KOPT-K1 (cell line): ENCODE results near the gene SLC38A10.

ENCODE experiments used
- H3K27ac ChIP-seq: fragments of 200-600 bp; sonication (generic); 2 replicates; pipeline ENCODE4 v1.5.1; 2016; ENCODE audit warnings: antibody characterized with exemption, mild to moderate bottlenecking, low read depth, low read length; ENCODE audit not compliant: poor library complexity, severe bottlenecking
- H3K36me3 ChIP-seq: fragments of 200-600 bp; sonication (generic); 2 replicates; pipeline ENCODE4 v1.5.1; 2017; ENCODE audit warnings: antibody characterized with exemption, mild to moderate bottlenecking, low read length, moderate library complexity; ENCODE audit not compliant: insufficient read depth
- H3K9me3 ChIP-seq: fragments of 200-600 bp; sonication (generic); 2 replicates; pipeline ENCODE4 v1.5.1; 2017; ENCODE audit warnings: antibody characterized with exemption, low read length, mild to moderate bottlenecking; ENCODE audit not compliant: insufficient read depth, poor library complexity, severe bottlenecking

SLC38A10 gene

DNA sequence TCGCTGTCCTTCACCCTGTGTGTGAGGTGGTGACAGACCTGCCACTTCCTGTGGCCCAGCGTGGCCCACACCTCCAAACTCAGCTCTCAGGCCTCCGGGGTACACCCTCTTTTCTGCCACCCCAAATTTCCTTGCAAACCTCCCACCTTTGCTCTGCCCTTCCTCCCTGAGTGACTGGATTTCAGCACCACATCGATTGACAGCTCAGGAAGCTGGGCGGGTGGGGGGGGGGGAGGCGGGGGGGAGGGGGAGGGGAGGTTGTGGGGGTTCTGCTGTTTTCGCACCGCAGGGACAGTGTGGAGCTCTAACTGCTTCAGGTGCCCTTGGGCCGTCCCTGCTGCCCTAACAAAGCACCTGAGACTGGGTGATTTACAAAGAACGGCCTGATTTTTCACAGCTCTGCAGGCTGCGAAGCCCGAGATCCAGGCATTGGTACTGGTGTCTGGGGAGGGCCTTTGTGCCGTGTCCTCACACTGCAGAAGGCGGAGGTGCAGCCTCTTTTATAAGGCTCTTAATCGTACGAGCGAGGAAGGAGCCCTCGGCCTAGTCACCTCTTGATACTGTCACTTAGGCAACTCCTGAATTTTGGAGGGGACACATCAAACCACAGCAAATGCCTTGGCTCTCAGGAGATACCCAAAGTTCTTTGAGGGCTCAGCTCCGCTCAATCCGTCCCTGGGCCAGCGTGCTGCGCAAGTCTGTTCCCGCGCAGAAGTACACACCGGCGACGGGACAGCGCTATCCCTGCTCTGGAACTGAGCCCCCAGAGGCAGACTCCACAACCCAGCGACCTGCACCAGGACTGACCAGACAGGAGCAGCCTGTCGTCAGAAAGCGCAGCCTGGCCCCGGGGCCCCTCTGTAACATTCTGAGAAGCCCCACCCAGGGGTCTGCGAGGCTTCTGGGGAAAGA lies 52.4 kb downstream of the SLC38A10 start:
- H3K36me3 ChIP-seq: peaks cover 47% of the 10 kb centered on the region; the same call in 1 of the 2 replicates
- H3K27ac ChIP-seq: no peak overlapping the region
- no peaks in the 10 kb centered on the region for H3K9me3 ChIP-seq

DNA sequence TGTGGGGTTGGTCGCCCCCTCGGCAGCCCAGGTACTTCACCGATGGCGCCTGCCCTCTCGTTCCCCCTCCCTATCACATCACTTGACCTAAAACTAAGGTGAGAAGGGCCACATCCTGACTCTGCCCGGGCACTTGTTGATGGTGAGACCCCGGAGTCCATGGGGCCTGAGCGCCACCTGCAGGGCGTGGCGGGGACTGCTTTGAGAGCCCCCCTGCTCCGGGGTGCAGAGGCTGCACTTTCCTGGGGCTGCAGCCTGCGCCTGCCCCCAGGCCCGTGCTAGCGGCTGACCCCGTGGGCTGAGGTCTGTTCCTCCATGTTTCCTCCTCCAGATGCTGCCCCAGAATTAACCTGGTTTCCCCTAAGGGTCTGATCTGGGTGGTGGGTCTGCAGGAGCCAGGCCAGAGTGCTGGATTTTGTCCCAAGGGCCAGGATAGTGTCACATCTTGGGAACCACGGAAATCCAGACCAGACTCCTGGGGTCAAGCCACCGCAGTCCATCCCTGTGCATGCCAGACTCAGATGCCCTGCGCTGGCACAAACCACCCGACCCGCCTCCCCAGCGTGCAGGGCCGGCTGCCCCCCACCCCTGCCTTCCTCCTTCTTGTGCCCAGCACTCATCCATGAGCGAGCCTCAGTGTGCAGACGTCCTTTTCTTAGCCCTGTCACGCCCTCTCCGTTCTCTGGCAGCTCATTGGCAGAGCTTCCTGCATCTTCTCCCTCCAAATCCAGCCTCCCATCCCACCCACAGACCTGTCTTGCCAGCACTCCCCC lies 53.3 kb downstream of the SLC38A10 start:
- H3K27ac ChIP-seq: no peak overlapping the region
- H3K36me3 ChIP-seq: peaks cover 48% of the 10 kb centered on the region; the same call in 1 of the 2 replicates
- H3K9me3 ChIP-seq: no peaks in the 10 kb centered on the region

DNA sequence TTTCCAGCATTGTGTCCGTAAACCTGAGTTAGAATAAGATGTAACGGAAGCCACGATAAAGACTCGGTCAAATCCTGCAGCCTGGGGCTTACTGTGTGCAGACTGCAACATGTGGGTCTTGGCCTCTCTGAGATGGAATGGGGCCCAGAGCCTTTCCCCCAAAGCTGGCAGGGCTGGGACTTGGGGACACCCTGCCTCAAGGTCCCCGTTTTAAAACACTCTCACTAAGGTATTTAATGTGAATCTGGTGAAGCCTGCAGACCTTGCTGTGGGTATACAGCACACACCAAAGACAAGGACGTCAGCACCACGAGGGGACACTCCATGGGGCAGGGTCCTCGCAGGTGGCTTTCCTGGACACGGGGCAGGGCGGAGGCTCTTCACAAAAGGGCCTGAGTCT lies 53.9 kb downstream of the SLC38A10 start:
- H3K36me3 ChIP-seq: peaks cover 51% of the 10 kb centered on the region; the same call in 1 of the 2 replicates
- H3K27ac ChIP-seq: no peak overlapping the region
- no peaks in the 10 kb centered on the region for H3K9me3 ChIP-seq

GRCh38 chr17:81240761-81241160 lies 54.3 kb downstream of the SLC38A10 start:
- Histone ChIP-seq H3K27ac (no peak overlapping the region), H3K36me3 (peaks cover 53% of the 10 kb centered on the region; the same call in 1 of the 2 replicates), H3K9me3 (no peaks in the 10 kb centered on the region)

- Histone ChIP-seq H3K36me3 (peaks cover 45% of the 10 kb centered on the region; the same call in 1 of the 2 replicates), H3K9me3 (no peaks in the 10 kb centered on the region), H3K27ac (peak overlapping the region; percentile 86)
Observed at GRCh38 chr17:81239714-81240555, 55.2 kb downstream of the SLC38A10 start.

DNA sequence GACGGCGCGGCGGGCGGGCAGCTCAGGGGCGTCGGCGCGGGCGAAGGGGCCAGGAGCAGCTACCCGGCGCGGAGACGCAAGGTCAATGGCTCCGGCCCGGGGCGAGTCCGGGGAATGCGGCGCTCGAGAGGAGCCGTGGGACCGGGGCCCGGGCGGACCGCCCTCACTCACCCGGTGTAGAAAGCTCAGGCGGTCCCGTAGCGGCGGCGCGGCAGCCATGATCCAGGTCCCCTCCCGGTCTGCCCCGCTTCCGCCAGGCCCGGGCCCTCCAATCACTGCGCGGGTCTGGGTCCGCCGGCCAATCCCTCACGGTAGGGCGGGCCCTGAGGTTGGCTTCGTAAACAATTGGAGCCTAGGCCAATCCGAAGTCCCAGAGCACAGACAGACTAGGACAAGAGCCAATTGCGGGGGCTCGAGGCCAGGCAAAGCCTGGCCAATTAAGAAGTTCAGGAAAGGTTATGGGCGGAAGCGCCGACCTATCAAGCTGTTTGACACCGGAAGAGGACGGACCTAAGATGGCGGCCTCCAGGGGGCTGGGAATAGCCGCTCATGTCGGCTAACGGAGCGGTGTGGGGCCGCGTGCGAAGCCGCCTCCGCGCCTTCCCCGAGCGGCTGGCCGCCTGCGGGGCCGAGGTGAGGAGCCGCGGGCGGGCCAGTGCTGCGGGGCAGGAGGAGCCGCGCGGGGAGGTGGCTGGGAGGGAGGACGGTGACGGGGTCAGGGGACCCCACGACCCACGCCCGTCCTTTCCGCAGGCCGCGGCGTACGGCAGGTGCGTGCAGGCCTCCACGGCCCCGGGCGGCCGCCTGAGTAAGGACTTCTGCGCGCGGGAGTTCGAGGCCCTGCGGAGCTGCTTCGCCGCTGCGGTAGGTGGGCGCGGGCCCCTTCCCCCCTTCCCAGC lies 56.0 kb downstream of the SLC38A10 start, which contains the start of the genes NDUFAF8 and TEPSIN:
NDUFAF8 (plus strand) TSS at position 504 of the 899 bp plus-strand sequence; CDS start at position 550, 46 bp downstream.
TEPSIN (minus strand) TSS at position 241 of the 899 bp plus-strand sequence; CDS start at position 219, 22 bp downstream.
- Histone ChIP-seq H3K27ac (peak within 1 kb of the TSS; percentile 86), H3K36me3 (peaks cover 38% of the 10 kb centered on the region; the same call in 1 of the 2 replicates), H3K9me3 (no peaks in the 10 kb centered on the region)

- peaks cover 40% of the 10 kb centered on the region; the same call in 1 of the 2 replicates for H3K36me3 ChIP-seq
- H3K27ac ChIP-seq: peak overlapping the region; percentile 58
- no peaks in the 10 kb centered on the region for H3K9me3 ChIP-seq
Observed at GRCh38 chr17:81238490-81238814, 56.7 kb downstream of the SLC38A10 start.

GRCh38 chr17:81237591-81238489 lies 57.3 kb downstream of the SLC38A10 start:
- H3K27ac ChIP-seq: peak overlapping the region; percentile 58
- no peaks in the 10 kb centered on the region for H3K9me3 ChIP-seq
- peaks cover 40% of the 10 kb centered on the region; the same call in 1 of the 2 replicates for H3K36me3 ChIP-seq

DNA sequence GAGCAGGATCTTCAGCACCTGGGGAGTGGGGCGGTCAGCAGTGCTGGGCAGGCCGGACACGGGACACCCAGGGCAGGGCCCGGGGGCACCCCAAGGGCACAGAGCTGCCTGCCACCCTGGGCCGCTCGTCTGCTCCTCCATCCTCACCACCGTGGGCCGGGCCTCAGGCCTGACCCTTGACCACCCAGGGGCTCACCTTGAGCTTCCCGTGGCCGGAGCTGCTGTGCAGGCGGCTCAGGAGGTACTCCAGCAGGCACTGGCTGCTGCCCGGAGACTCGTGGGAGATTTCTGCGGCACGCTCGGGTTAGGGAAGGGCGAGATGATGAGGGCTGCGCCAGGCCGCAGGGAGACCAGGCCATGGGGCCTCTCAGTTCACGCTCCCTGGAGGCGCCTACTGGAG lies 58.3 kb downstream of the SLC38A10 start:
- Histone ChIP-seq H3K9me3 (no peaks in the 10 kb centered on the region), H3K36me3 (peaks cover 42% of the 10 kb centered on the region; the same call in 1 of the 2 replicates), H3K27ac (no peak overlapping the region)

DNA sequence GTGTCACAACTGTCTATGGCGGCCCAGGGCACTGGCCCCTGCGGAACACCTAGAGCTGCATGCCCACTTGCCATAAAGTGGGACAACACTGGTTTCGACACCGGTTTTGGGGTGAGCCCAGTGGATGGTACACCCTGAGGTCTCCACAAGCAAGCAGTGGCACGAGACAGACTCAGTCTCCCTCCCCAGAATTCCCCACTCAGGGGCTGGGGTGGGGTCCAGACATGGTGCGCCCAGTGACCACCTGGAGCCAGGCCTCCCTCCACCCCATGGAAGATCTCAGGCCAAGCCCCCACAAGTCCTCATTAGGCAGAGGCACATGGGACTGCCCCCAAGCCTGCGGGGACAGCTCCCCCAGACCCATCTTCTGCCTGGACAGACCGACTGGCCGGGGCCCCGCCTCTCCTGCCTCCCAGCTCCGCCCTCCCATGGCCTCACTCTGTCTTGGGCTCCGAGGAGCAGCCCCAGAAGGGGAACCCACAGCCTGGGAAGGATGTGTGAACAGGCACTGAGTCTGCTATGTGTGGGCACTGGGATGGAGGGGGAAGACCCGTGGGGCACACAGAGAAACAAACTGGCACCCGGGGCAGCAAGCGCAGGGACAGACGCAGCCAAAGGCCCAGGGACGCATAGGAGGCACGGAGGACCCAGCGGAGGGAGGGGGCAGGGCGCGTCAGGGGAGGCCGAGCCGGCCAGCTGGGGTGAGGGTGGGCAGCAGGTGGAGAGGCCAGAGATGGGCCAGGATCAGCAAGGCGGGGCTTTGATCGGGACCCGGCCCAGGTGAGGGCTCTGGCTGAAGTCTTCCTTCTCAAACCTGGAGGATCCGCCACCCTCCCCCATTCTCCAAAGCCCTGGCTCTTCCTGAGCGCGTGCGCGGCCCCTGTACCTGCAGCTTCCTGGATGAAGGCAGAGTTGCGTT lies 59.0 kb downstream of the SLC38A10 start:
- no peaks in the 10 kb centered on the region for H3K9me3 ChIP-seq
- peaks cover 42% of the 10 kb centered on the region for H3K36me3 ChIP-seq
- no peak overlapping the region for H3K27ac ChIP-seq

- Histone ChIP-seq H3K9me3 (no peaks in the 10 kb centered on the region), H3K36me3 (peaks cover 45% of the 10 kb centered on the region), H3K27ac (no peak overlapping the region)
Observed at GRCh38 chr17:81234940-81235821, 59.9 kb downstream of the SLC38A10 start.
